EH (cell line): ENCODE results near the gene GALNT18.

Experiments used
- DNase-seq: peaks from one replicate; pipeline ENCODE4 v3.0.0-alpha.2; 2015; ENCODE audit warnings: low read depth

The GALNT18 gene

DNA sequence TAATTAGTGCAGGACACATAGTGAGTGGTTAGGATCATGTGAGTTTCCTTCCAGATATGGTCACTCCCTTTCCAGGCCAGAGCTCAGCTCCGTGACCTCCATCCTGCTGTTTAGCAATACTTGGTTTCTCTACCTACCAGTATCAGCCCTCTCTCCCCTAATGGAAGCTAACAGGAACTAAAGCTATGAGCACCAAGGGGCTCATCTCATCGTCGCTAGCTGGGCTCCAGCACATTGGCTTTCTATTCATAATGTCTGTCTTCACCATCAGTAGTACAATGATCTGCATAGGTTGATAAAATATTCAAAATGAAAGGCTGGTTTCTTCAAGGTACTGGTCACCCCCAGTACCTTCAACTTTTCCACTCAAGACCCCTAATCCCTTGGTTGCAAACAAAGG lies 2.4 kb upstream of the GALNT18 start:
- no peak for DNase-seq

DNA sequence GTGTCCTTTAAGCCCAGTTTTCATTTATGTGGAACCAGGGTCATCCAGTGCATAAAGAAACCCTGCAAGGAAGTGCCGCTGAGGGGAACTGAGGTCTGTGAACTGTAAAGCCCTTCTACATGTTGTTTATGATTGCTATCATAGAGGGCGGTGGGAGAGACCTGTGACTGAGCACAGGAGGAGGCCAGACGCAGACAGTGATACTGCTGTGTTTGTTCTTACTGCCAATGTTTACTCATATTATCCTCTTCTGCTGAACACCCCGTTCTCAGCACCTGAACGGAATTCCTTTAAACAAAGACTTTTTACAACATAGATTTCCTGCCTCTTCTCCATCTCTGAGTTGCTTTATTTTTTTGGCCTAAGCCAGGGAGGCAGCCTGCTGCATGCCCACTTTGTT lies 967 bp upstream of the GALNT18 start:
- no peak for DNase-seq

- DNase-seq: no peak
Measured at GRCh38 chr11:11622340-11622706, 518 bp upstream of the GALNT18 start.

GRCh38 chr11:11620921-11621572 lies 758 bp downstream of the GALNT18 start:
- peak; percentile 18 for DNase-seq

DNA sequence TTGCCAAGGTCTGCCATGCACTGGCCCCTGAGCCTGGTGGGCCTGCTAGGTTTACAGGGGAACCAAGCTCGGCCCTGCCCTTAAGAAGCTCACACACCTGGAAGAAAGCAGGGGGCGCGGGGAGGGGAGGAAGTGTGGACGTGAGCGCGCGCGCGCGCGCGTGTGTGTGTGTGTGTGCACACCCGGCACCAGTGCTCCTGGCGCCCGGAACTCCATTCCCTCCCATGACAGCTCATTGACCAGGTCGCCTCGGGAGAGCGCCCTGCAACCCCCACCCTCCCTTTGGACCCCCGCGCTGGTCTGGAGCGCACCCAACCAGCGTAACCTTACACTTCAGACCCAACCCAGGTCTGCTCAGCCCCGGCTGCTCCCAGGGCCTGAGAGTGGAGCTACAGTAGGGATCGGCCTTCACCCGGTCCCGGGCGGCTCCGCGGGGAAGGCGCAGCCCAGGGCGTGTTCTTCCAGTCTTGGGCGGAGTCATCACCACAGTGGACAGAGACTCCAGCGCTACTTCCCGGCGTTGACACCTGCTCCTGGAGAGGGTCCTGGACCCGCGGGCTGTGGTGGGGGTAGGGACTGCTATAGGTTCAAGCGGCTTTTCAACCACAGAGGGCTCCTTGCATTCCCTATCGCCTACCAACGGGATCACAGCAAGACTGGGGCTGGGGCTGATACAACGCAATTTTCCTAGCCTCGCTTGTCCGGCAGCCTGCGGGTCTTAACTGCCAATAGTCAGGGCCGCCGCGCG lies 1.5 kb downstream of the GALNT18 start:
- peak; percentile 12 for DNase-seq

GRCh38 chr11:11618973-11619435 lies 2.8 kb downstream of the GALNT18 start:
- DNase-seq: no peak

- DNase-seq: no peak
Measured at GRCh38 chr11:11615086-11615485, 6.7 kb downstream of the GALNT18 start.

GRCh38 chr11:11612439-11612838 lies 9.4 kb downstream of the GALNT18 start:
- no peak for DNase-seq

DNA sequence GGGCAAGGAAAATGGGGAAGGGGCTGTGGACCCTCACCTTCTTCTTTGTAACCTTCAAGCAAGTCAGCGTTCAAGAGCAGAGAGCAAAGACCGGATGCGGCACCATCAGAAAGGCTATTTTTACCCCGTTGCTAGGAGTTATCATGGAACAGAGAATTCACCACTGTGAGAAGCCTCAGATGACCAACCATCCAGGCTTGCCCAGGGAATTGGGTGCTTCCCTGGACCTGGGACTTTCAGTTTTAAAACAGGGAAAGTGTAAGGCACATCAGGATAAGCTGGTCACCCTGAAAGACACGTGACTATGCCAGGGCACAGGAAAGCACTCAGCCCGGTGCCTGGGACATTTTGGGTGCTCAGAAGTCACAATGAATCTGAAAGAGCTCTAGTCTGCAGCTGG lies 10.4 kb downstream of the GALNT18 start:
- no peak for DNase-seq

DNA sequence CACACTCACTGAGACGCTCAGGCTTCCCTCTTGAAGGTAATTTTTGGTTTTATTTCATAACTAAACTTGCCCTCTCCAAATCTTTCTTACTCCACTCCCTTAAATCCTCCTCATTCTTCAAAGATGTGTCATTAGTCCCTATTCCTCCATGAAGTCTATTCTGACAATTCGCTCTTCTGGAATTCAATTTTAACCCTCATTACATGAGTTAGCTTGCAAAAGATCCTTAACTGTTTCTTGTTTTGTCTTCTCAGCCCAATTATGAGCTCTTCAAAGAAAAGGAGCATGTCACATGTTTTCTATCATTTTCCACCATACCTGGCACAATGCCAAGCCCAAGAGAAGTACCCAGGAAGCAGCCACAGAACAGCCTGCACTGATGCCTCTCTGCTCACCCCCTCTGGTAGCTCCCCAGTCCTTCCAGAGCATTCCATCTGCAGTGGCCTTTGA lies 13.0 kb downstream of the GALNT18 start:
- DNase-seq: peak; percentile 57

GRCh38 chr11:11607772-11608171 lies 14.0 kb downstream of the GALNT18 start:
- no peak for DNase-seq

DNA sequence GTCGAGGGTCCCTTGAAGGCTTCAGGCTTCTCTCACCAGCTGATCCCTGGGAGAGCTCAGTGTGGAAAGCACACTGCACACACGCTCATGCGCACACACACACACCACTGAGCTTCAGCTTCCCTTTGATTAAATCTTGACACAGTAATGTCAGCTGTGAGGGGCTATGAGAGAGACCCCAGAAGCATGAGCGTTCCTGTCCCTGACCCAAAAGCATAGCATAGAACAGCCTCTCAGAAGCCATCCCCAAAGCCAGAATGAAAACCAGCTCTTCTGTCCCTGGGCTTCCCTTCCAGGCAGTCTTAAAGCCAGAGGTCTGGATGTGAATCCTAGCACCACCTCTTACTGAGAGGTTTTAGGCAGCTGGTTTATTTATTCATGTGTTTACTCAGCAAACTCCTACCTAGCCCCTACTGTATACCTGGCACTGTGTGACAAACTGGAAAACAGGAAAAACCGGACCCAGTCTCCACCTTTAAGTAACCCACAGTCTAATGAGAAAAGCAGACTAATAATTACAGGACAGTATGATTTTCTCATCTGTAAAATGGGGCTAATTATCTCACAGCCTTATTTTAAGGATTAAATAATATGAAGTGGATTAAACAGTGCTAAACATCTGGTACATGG lies 15.9 kb downstream of the GALNT18 start:
- no peak for DNase-seq

DNA sequence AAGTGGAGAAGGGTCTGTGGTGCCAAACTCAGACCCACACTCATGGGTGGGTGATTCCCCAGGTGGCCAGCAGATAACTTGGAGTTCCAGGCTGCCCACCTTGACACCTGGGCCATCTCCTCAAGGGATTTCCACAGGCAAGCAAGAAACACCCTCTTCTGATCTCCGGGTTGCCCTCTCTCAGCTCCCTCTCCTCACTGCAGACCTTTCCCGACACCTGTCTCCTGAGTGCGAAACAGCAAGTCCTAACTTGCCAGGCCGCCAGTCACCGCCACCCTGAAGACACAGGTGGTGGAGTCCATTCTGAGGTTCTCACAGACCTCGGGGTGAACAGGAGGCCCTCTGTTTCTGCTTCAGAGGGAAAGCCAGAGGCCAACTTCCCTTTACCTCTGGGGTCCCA lies 16.6 kb downstream of the GALNT18 start:
- no peak for DNase-seq

- DNase-seq: no peak
Measured at GRCh38 chr11:11604370-11604990, 17.3 kb downstream of the GALNT18 start.

- DNase-seq: no peak
Measured at GRCh38 chr11:11602011-11602410, 19.8 kb downstream of the GALNT18 start.

DNA sequence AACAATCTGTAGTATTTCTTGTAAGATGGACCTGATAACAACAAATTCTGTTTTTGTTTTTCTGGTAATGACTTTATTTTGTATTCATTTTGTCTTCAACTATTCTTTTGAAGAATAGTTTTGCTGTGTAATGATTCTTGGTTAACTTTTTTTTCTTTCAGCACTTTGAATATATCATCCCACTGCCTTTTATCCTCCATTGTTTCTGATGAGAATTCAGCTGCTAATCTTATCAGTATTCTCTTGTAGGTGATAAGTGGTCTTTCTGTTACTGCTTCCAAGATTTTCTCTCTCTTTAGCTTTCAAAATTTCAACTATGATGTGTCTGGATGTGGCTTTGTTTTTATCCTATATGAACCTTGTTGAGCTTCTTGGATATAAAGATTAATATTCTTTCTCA lies 21.5 kb downstream of the GALNT18 start:
- no peak for DNase-seq

GRCh38 chr11:11598243-11598642 lies 23.6 kb downstream of the GALNT18 start:
- DNase-seq: no peak

GRCh38 chr11:11594162-11594561 lies 27.6 kb downstream of the GALNT18 start:
- DNase-seq: no peak

GRCh38 chr11:11592146-11592684 lies 29.6 kb downstream of the GALNT18 start:
- DNase-seq: no peak

DNA sequence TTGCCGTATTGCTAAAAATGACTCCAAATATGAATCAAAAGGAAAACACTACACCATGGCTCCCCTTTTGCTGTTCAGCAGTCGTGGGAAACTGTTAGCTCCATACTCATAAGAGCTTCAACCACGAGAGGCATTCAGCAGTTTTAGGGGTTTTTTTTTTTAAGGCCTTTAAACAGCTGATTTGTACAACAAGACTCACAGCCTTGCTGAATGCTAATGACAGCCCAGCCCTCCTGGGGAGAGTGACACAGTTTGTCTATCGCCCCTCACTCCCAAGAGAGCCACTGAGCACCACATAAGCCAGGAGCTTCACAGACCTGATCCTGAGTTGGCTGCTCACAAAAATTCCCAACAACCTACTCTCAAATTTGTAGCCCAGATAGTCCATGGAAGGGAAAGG lies 32.4 kb downstream of the GALNT18 start:
- DNase-seq: no peak

- DNase-seq: no peak
Measured at GRCh38 chr11:11588891-11589290, 32.9 kb downstream of the GALNT18 start.

- no peak for DNase-seq
Measured at GRCh38 chr11:11588243-11588642, 33.6 kb downstream of the GALNT18 start.

- DNase-seq: no peak
Measured at GRCh38 chr11:11587122-11587521, 34.7 kb downstream of the GALNT18 start.
